Breast epithelium (tissue), 3 donors: ENCODE data around the gene IREB2.

Experiments used
- POLR2A ChIP-seq: fragments of 450-650 bp; IDR thresholded peaks from one replicate; pipeline ENCODE4 v1.6.1; 2016; ENCODE audit warnings: antibody characterized with exemption, mild to moderate bottlenecking, moderate library complexity
- TF ChIP-seq, protein P1 (sequence below), 3 donors: fragments of 450-650 bp; IDR thresholded peaks; one replicate each; pipeline ENCODE4 v1.5.1; 2016 to 2017; ENCODE audit warnings: antibody characterized with exemption in 3 of 3, mild to moderate bottlenecking in 3 of 3, moderate library complexity in 3 of 3

DNA sequence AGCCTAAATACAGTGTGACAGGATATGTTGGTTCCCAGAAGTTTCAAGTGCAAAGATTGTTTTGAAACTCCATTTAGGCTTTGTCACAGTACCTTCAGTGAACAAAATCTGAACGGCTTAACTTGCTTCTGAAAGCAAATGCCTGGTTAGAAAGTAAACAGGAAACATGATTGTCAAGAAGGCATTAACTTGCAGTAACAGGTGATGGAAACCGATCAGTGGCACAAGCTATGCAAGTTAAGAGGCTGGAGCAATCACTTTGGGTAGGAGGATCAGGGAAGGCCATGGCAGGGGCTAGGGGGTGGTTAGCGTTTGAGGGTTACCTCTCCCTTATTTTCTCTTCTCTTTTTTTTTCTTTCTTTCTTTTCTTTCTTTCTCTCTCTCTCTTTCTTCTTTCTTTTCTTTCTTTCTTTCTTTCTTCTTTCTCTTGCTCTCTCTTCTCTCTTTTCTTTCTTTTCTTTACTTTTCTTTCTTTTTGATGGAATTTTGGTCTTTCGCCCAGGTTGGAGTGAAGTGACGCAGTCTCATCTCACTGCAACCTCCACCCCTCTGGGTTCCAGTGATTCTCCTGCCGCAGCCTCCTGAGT, 71.8 kb downstream of the IREB2 start:
- no peak for TF ChIP-seq POLR2A
- TF ChIP-seq, protein P1, sequence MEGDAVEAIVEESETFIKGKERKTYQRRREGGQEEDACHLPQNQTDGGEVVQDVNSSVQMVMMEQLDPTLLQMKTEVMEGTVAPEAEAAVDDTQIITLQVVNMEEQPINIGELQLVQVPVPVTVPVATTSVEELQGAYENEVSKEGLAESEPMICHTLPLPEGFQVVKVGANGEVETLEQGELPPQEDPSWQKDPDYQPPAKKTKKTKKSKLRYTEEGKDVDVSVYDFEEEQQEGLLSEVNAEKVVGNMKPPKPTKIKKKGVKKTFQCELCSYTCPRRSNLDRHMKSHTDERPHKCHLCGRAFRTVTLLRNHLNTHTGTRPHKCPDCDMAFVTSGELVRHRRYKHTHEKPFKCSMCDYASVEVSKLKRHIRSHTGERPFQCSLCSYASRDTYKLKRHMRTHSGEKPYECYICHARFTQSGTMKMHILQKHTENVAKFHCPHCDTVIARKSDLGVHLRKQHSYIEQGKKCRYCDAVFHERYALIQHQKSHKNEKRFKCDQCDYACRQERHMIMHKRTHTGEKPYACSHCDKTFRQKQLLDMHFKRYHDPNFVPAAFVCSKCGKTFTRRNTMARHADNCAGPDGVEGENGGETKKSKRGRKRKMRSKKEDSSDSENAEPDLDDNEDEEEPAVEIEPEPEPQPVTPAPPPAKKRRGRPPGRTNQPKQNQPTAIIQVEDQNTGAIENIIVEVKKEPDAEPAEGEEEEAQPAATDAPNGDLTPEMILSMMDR (IDR thresholded peaks at IDR 0.05): no peak
